NOMO-1 treated with DMSO at 0.1 percent for 48 hours (cell line): ENCODE data around the gene RPE65.
"Not testable (repeated sequence)": the region's sequence is repeated elsewhere in the genome, so short reads cannot be mapped to it uniquely, and the experiment has no call there.

ENCODE experiments used
- DNase-seq: peaks from one replicate; lab custom pipeline; 2025; ENCODE audit not compliant: unreplicated experiment; lab: John Stamatoyannopoulos, UW

The RPE65 gene

GRCh38 chr1:68449901-68450300 lies at the start of gene RPE65:
TSS of gene RPE65 (minus strand) at chr1:68449954. CDS start at chr1:68449905, 49 bp downstream.
- no peak for DNase-seq

GRCh38 chr1:68497358-68497698 lies 47.6 kb upstream of the RPE65 start:
- no peak for DNase-seq

- peak; percentile 85 for DNase-seq
Observed at GRCh38 chr1:68496680-68497357, 47.1 kb upstream of the RPE65 start, which contains the start of gene DEPDC1. TSS of gene DEPDC1 (minus strand) at chr1:68497082. CDS start at chr1:68496999, 83 bp downstream.

- DNase-seq: no peak
Observed at GRCh38 chr1:68495968-68496679, 46.4 kb upstream of the RPE65 start.

- no peak for DNase-seq
Observed at GRCh38 chr1:68495532-68495931, 45.8 kb upstream of the RPE65 start.

- DNase-seq: no peak
Observed at GRCh38 chr1:68493193-68493592, 43.4 kb upstream of the RPE65 start.

GRCh38 chr1:68492255-68492654 lies 42.5 kb upstream of the RPE65 start:
- DNase-seq: not testable (repeated sequence)

GRCh38 chr1:68490046-68490651 lies 40.4 kb upstream of the RPE65 start:
- no peak for DNase-seq

- no peak for DNase-seq
Observed at GRCh38 chr1:68485431-68486022, 35.8 kb upstream of the RPE65 start.

- no peak for DNase-seq
Observed at GRCh38 chr1:68484618-68485017, 34.9 kb upstream of the RPE65 start.

- DNase-seq: no peak
Observed at GRCh38 chr1:68481041-68481440, 31.3 kb upstream of the RPE65 start.

- no peak for DNase-seq
Observed at GRCh38 chr1:68479501-68479900, 29.7 kb upstream of the RPE65 start.

- no peak for DNase-seq
Observed at GRCh38 chr1:68478662-68479061, 28.9 kb upstream of the RPE65 start.

- not testable (repeated sequence) for DNase-seq
Observed at GRCh38 chr1:68476626-68477025, 26.9 kb upstream of the RPE65 start.

GRCh38 chr1:68473060-68473459 lies 23.3 kb upstream of the RPE65 start:
- no peak for DNase-seq

GRCh38 chr1:68470388-68470970 lies 20.7 kb upstream of the RPE65 start:
- no peak for DNase-seq

- DNase-seq: no peak
Observed at GRCh38 chr1:68464891-68465290, 15.1 kb upstream of the RPE65 start.

- DNase-seq: no peak
Observed at GRCh38 chr1:68460935-68461334, 11.2 kb upstream of the RPE65 start.

GRCh38 chr1:68459796-68460195 lies 10.0 kb upstream of the RPE65 start:
- no peak for DNase-seq

- no peak for DNase-seq
Observed at GRCh38 chr1:68459091-68459490, 9.3 kb upstream of the RPE65 start.

- no peak for DNase-seq
Observed at GRCh38 chr1:68456202-68456601, 6.4 kb upstream of the RPE65 start.
